Smooth muscle cell of the brain vasculature (primary cell): ENCODE data around the gene PAX8.

ENCODE experiments used
- DNase-seq: peaks from one replicate; pipeline ENCODE4 v3.0.0-alpha.2; 2012; ENCODE audit warnings: low read depth, low spot score

The PAX8 gene

GRCh38 chr2:113169002-113169530 is 109.7 kb downstream of the PAX8 start:
- no peak for DNase-seq

GRCh38 chr2:113167962-113168340 is 110.8 kb downstream of the PAX8 start:
- no peak for DNase-seq

DNA sequence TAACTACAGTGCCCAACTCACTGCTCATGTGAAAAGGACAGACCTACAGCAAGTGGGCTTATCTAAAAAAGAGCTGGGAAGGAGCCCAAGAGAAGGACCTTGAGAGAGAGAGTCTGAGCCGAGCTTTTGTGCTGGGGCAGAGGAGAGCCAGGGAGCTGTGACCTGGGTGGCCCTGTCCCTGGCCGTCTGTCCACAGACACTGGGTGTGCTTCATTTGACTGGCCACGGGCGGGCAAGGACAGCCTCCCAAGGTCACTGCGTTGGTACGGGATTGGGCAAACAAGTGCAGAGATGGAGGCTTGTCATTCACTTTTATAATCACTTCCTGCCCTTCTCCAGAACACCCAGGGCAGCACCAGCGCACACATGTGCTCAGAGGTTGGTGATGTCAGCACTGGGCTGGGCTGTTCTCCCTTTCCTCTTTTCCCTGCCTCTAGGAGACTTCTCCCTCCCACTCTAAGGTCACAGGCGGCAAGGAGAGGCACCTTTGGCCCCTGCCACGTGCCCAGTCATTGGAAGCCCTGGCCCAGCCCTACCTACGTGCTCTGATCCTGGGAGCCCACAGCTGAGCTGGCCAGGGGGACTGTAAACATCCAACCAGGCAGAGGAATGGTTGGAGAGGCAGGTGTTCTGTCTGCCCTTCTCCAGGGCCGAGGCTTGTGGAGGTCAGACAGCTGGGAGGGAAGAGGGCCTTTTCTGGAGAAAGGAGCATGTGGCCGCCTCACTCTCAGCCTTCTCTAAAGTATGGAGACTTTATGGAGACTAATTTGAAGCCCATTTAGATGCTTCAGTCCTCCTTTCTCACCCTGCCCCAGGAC is 111.4 kb downstream of the PAX8 start:
- DNase-seq = no peak

GRCh38 chr2:113166187-113166645 is 112.5 kb downstream of the PAX8 start:
- DNase-seq = no peak
